ENCODE data around the gene VPS26A.

DNA sequence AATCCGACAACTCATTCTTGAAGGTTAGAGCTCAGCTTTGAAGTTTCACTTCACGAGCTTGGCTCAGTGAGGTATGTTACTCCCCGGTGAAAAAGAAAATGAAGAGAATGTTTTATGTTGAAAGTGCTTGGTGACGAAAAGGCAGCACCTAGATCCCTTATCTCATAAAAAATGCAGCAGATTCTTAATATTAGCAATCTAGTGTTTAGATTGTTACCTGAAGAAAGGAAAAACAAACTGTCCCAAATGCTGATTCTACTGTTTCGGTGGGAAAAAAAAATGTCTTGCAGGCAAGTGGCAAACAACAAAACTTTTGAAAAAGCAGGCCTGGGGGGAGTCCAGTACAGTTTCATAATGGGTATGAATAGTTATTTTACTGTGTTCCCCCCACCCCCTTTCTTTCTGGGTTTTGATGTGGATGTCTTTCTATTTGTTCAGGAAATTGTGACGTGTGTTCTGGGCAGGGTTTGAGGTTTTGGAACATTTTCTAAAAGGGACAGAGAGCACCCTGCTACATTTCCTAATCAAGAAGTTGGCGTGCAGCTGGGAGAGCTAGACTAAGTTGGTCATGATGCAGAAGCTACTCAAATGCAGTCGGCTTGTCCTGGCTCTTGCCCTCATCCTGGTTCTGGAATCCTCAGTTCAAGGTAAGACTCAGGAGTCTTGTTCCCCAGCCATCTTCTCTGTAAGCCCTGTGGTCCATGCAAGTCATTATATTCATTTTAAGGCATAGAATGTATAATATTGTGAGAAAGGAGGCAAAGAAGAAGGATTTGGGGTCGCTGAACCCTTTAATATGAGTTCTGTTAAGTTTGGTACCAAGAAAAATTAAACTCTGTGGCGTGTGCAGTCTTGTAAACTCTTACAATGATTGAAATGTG, 36.1 kb upstream of the VPS26A start, which contains the start of gene SRGN:
- TF ChIP-seq, protein P1, sequence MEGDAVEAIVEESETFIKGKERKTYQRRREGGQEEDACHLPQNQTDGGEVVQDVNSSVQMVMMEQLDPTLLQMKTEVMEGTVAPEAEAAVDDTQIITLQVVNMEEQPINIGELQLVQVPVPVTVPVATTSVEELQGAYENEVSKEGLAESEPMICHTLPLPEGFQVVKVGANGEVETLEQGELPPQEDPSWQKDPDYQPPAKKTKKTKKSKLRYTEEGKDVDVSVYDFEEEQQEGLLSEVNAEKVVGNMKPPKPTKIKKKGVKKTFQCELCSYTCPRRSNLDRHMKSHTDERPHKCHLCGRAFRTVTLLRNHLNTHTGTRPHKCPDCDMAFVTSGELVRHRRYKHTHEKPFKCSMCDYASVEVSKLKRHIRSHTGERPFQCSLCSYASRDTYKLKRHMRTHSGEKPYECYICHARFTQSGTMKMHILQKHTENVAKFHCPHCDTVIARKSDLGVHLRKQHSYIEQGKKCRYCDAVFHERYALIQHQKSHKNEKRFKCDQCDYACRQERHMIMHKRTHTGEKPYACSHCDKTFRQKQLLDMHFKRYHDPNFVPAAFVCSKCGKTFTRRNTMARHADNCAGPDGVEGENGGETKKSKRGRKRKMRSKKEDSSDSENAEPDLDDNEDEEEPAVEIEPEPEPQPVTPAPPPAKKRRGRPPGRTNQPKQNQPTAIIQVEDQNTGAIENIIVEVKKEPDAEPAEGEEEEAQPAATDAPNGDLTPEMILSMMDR (IDR thresholded peaks at IDR 0.05): no peak
- TF ChIP-seq POLR2A (IDR thresholded peaks at IDR 0.05): peak; percentile 71 to 74

All from adrenal gland (tissue), 5 donors.